Testis (tissue), 2 donors: Measurements from ENCODE around the gene SEC14L6.

ENCODE experiments used
- CTCF ChIP-seq, 3 experiments: fragments of 450-650 bp in 2 of 3; fragments of 200-600 bp in 1 of 3; sonication (generic) in 1 of 3; IDR thresholded peaks; one replicate each; pipeline ENCODE4 v1.5.1; 2016 to 2019; ENCODE audit warnings: antibody characterized with exemption in 3 of 3, mild to moderate bottlenecking in 2 of 3, moderate library complexity in 1 of 3
- POLR2A ChIP-seq: fragments of 450-650 bp; IDR thresholded peaks from one replicate; pipeline ENCODE4 v1.6.1; 2017; ENCODE audit warnings: antibody characterized with exemption, mild to moderate bottlenecking, moderate library complexity

GRCh38 chr22:30511911-30512310, 34.6 kb downstream of the SEC14L6 start:
- TF ChIP-seq CTCF (IDR thresholded peaks at IDR 0.05) (no peak), POLR2A (no peak)
